LHCN-M2 (cell line): ENCODE measurements around the gene HMMR. TPM values are rescaled to one million over a fixed set of nuclear protein-coding genes. Genes with fewer than 3 reads are reported as not detected.
"Not testable (repeated sequence)": the region's sequence is repeated elsewhere in the genome, so short reads cannot be mapped to it uniquely, and the experiment has no call there.

Source experiments
- DNase-seq: peaks from one replicate; pipeline ENCODE4 v3.0.0-alpha.2; 2012; ENCODE audit warnings: low read depth
- polyA plus RNA-seq: library from polyadenylated mRNA; unstranded; fragments of >200 nt; gene quantifications from one replicate; pipeline ENCODE4 v1.2.1, GENCODE V29; 2012; ENCODE audit warnings: missing spikeins
- total RNA-seq: library from RNA; depleted of rRNA; stranded (reverse); fragments of >200 nt; gene quantifications from 2 replicates; pipeline ENCODE4 v1.2.3, GENCODE V29; 2014; rRNA removed

The HMMR gene
- total RNA-seq, result 110 and 127 TPM in 2 replicates
- 12.6 TPM for polyA plus RNA-seq

- peak; percentile 43 for DNase-seq
Observed at GRCh38 chr5:163460562-163461171, at the start of gene HMMR. Gene HMMR, plus strand, starts transcription at chr5:163460632. Its CDS starts 61 bp downstream, at chr5:163460693.

- not testable (repeated sequence) for DNase-seq
Observed at GRCh38 chr5:163415673-163416072, 44.8 kb upstream of the HMMR start.

- no peak for DNase-seq
Observed at GRCh38 chr5:163424836-163425235, 35.6 kb upstream of the HMMR start.

GRCh38 chr5:163426128-163426527 lies 34.3 kb upstream of the HMMR start:
- not testable (repeated sequence) for DNase-seq

GRCh38 chr5:163432544-163432943 lies 27.9 kb upstream of the HMMR start:
- DNase-seq, result no peak

- no peak for DNase-seq
Observed at GRCh38 chr5:163433271-163433670, 27.2 kb upstream of the HMMR start.

- no peak for DNase-seq
Observed at GRCh38 chr5:163434401-163434866, 26.0 kb upstream of the HMMR start.

GRCh38 chr5:163436515-163436914 lies 23.9 kb upstream of the HMMR start:
- DNase-seq, result no peak

- DNase-seq, result no peak
Observed at GRCh38 chr5:163437011-163437308, 23.5 kb upstream of the HMMR start.

GRCh38 chr5:163437309-163438182 lies 22.9 kb upstream of the HMMR start, which contains the start of gene CCNG1:
Gene CCNG1, plus strand, starts transcription at chr5:163437595. Its CDS starts 1,662 bp downstream, at chr5:163439257.
- peak; percentile 96 for DNase-seq

- peak; percentile 66 for DNase-seq
Observed at GRCh38 chr5:163439092-163439425, 21.4 kb upstream of the HMMR start.

- no peak for DNase-seq
Observed at GRCh38 chr5:163440954-163441353, 19.5 kb upstream of the HMMR start.

GRCh38 chr5:163444526-163444925 lies 15.9 kb upstream of the HMMR start:
- no peak for DNase-seq

- no peak for DNase-seq
Observed at GRCh38 chr5:163445345-163445744, 15.1 kb upstream of the HMMR start.

- no peak for DNase-seq
Observed at GRCh38 chr5:163447191-163447590, 13.2 kb upstream of the HMMR start.

GRCh38 chr5:163447875-163448274 lies 12.6 kb upstream of the HMMR start:
- DNase-seq, result no peak

- DNase-seq, result no peak
Observed at GRCh38 chr5:163448491-163448890, 11.9 kb upstream of the HMMR start.

- no peak for DNase-seq
Observed at GRCh38 chr5:163451489-163451888, 8.9 kb upstream of the HMMR start.

GRCh38 chr5:163453705-163454104 lies 6.7 kb upstream of the HMMR start:
- DNase-seq, result no peak

GRCh38 chr5:163455406-163455805 lies 5.0 kb upstream of the HMMR start:
- not testable (repeated sequence) for DNase-seq

- DNase-seq, result no peak
Observed at GRCh38 chr5:163456029-163456589, 4.3 kb upstream of the HMMR start.

GRCh38 chr5:163456840-163457239 lies 3.6 kb upstream of the HMMR start:
- DNase-seq, result no peak
